ENCODE results near the gene GCAT.

GCAT gene

DNA sequence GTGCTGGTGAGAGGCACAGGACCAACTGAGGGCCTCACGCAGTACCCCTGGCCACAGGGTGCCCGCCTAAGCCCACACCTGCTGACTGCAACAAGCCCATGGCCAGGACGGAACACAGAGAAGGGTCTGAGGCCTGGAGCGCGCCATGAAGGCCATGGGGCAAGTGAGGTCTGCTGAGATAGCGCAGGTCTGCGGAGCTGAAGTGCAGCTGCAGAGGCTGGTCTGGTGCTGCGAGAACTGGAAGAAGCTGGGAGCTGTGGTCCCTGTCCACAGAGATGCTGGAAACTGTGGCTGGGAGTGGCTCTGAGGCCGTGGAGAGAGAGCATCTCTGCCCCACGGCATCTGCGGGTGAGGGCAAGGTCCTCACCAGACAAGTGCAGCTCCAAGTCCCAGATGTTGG, 23.7 kb downstream of the GCAT start:
- Histone ChIP-seq H3K4me1 (ENCODE audit: control insufficient read depth in 5 of 5, insufficient read depth in 5 of 5, low read length in 5 of 5) (peaks cover 0 to 7% (median 3%) of the 10 kb centered on the region in 5 donors), H3K27me3 (ENCODE audit: control insufficient read depth in 5 of 5, insufficient read depth in 4 of 5, low read length in 5 of 5) (no peaks in the 10 kb centered on the region), H3K9me3 (ENCODE audit: control insufficient read depth in 5 of 5, low read length in 5 of 5) (no peaks in the 10 kb centered on the region), H3K27ac (ENCODE audit: low read depth, low read length) (no peak overlapping the region), H3K36me3 (ENCODE audit: control insufficient read depth in 5 of 5, insufficient read depth in 5 of 5, low read length in 5 of 5) (peaks cover 0 to 65% (median 54%) of the 10 kb centered on the region in 5 donors), H3K4me3 (ENCODE audit: low read depth in 1 of 5, low read length in 5 of 5) (no peak overlapping the region), H3K9ac (ENCODE audit: low read length in 5 of 5) (no peak overlapping the region)

DNA sequence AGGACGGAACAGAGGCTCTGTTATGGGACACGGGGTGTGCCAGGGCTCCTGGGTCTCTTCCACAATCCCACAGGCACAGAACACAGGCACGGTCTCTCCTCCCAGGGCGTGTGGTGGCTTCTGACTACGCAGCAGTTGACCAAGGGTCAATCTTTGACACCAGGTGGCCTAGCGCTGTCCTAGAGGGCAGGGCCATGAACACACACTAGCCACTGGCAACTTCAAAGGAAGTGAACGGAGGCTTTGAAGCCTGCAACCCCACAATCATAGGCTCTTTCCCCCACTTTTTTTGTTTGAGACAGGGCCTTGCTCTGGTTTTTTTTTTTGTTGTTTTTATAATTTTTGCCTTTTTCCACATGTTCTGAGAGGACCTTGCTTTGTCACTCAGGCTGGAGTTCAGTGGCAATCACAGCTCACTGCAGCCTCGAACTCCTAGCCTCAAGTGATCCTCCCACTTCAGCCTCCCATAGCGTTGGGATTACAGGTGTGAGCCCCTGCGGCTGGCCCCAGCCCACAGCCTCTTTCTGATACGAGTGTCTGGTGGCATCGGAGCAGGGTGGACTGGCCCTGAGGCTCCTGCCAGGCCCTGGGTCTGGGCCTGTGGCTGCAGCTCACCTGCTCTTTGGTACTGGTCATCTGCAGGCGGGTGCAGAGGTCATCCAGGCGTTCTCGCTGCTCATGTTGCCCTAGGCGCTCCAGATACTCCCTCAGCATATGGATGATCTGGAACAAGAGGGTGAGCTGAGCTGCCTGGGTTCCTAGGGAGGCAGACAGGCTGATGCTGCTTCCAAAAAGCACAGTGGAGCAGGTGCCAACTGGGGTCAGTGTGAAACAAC, 24.5 kb downstream of the GCAT start:
- Histone ChIP-seq H3K9ac (ENCODE audit: low read length in 5 of 5) (no peak overlapping the region), H3K4me1 (ENCODE audit: control insufficient read depth in 5 of 5, insufficient read depth in 5 of 5, low read length in 5 of 5) (peaks cover 0 to 1% (median 1%) of the 10 kb centered on the region in 5 donors), H3K27me3 (ENCODE audit: control insufficient read depth in 5 of 5, insufficient read depth in 4 of 5, low read length in 5 of 5) (no peaks in the 10 kb centered on the region), H3K27ac (ENCODE audit: low read depth, low read length) (no peak overlapping the region), H3K4me3 (ENCODE audit: low read depth in 1 of 5, low read length in 5 of 5) (no peak overlapping the region), H3K9me3 (ENCODE audit: control insufficient read depth in 5 of 5, low read length in 5 of 5) (no peaks in the 10 kb centered on the region), H3K36me3 (ENCODE audit: control insufficient read depth in 5 of 5, insufficient read depth in 5 of 5, low read length in 5 of 5) (peaks cover 2 to 71% (median 59%) of the 10 kb centered on the region in 5 donors)

DNA sequence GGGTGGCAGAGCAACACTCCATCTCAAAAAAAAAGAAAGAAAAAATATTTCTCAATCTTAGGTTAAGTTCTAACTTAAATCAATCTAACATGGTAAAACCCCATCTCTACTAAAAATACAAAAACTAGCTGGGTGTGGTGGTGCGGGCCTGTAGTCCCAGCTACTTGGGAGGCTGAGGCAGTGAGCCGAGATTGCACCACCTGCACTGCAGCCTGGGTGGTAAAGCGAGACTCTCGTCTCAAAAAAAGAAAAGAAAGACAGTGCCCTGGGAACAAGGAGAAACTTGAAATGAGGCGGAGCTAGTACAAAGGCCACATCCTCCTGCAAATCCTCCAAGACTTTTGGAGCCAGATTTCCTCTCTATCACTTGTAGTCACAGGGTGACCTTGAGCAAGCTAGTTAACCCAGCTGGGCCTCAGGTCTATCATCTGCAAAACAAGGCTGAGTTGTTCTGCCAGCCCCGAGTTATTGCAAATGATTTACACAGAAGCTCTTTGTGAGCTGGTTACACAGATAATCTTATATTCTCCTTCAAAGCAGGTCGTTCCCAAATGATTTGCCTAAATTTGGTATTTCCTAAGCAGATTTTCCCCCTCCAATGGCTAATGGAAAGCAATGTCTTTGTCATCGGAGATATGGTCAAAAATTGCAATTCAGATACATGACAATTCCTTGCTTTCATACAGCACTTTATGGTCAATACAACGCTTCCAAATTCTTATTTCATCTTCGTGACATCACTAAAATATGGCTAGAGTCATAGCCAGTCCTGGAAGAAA, 34.5 kb downstream of the GCAT start:
- H3K4me3 ChIP-seq (ENCODE audit: low read depth in 1 of 5, low read length in 5 of 5): no peak overlapping the region
- no peak overlapping the region for H3K27ac ChIP-seq (ENCODE audit: low read depth, low read length)
- H3K27me3 ChIP-seq (ENCODE audit: control insufficient read depth in 5 of 5, insufficient read depth in 4 of 5, low read length in 5 of 5): no peaks in the 10 kb centered on the region
- peaks cover 0 to 17% (median 16%) of the 10 kb centered on the region in 5 donors for H3K4me1 ChIP-seq (ENCODE audit: control insufficient read depth in 5 of 5, insufficient read depth in 5 of 5, low read length in 5 of 5)
- H3K9me3 ChIP-seq (ENCODE audit: control insufficient read depth in 5 of 5, low read length in 5 of 5): peaks cover 0 to 3% (median 0%) of the 10 kb centered on the region in 5 donors
- peaks cover 2 to 24% (median 18%) of the 10 kb centered on the region in 5 donors for H3K36me3 ChIP-seq (ENCODE audit: control insufficient read depth in 5 of 5, insufficient read depth in 5 of 5, low read length in 5 of 5)
- H3K9ac ChIP-seq (ENCODE audit: low read length in 5 of 5): peak overlapping the region in 1 of 5 donors; percentile 4

GRCh38 chr22:37843741-37844089, 36.0 kb downstream of the GCAT start:
- Histone ChIP-seq H3K36me3 (ENCODE audit: control insufficient read depth in 5 of 5, insufficient read depth in 5 of 5, low read length in 5 of 5) (peaks cover 0 to 11% (median 5%) of the 10 kb centered on the region in 5 donors), H3K27me3 (ENCODE audit: control insufficient read depth in 5 of 5, insufficient read depth in 4 of 5, low read length in 5 of 5) (no peaks in the 10 kb centered on the region), H3K4me1 (ENCODE audit: control insufficient read depth in 5 of 5, insufficient read depth in 5 of 5, low read length in 5 of 5) (peaks cover 1 to 21% (median 19%) of the 10 kb centered on the region in 5 donors), H3K4me3 (ENCODE audit: low read depth in 1 of 5, low read length in 5 of 5) (peak overlapping the region; percentile 67 to 87 (median 79)), H3K9me3 (ENCODE audit: control insufficient read depth in 5 of 5, low read length in 5 of 5) (peaks cover 0 to 3% (median 0%) of the 10 kb centered on the region in 5 donors), H3K27ac (ENCODE audit: low read depth, low read length) (peak overlapping the region; percentile 65), H3K9ac (ENCODE audit: low read length in 5 of 5) (peak overlapping the region; percentile 48 to 90 (median 73))

GRCh38 chr22:37844904-37845329, 37.2 kb downstream of the GCAT start:
- H3K9ac ChIP-seq (ENCODE audit: low read length in 5 of 5): no peak overlapping the region
- no peaks in the 10 kb centered on the region for H3K27me3 ChIP-seq (ENCODE audit: control insufficient read depth in 5 of 5, insufficient read depth in 4 of 5, low read length in 5 of 5)
- H3K36me3 ChIP-seq (ENCODE audit: control insufficient read depth in 5 of 5, insufficient read depth in 5 of 5, low read length in 5 of 5): peaks cover 0 to 1% (median under 1%) of the 10 kb centered on the region in 5 donors
- peak overlapping the region in 4 of 5 donors; percentile 57 to 87 (median 76) for H3K4me3 ChIP-seq (ENCODE audit: low read depth in 1 of 5, low read length in 5 of 5)
- peaks cover 0 to 3% (median 0%) of the 10 kb centered on the region in 5 donors for H3K9me3 ChIP-seq (ENCODE audit: control insufficient read depth in 5 of 5, low read length in 5 of 5)
- H3K27ac ChIP-seq (ENCODE audit: low read depth, low read length): peak overlapping the region; percentile 65
- peaks cover 1 to 27% (median 24%) of the 10 kb centered on the region in 5 donors for H3K4me1 ChIP-seq (ENCODE audit: control insufficient read depth in 5 of 5, insufficient read depth in 5 of 5, low read length in 5 of 5)

DNA sequence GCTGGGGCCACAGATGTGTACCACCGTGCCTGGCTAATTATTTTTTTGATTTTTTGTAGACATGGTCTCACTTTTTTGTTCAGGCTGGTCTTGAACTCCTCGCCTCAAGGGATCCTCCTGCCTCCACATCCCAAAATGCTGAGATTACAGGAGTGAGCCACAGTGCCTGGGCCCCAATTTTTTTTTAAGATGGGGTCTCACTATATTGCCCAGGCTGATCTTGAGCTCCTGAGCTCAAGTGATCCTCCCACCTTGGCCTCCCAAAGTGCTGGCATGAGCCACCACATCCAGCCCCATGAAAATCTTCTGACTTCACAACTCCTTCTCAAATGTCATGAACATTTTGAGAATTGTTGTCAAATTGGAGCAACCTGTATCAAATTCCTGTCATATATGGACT, 38.7 kb downstream of the GCAT start:
- no peak overlapping the region for H3K4me3 ChIP-seq (ENCODE audit: low read depth in 1 of 5, low read length in 5 of 5)
- no peak overlapping the region for H3K9ac ChIP-seq (ENCODE audit: low read length in 5 of 5)
- H3K9me3 ChIP-seq (ENCODE audit: control insufficient read depth in 5 of 5, low read length in 5 of 5): peaks cover 0 to 3% (median 0%) of the 10 kb centered on the region in 5 donors
- H3K4me1 ChIP-seq (ENCODE audit: control insufficient read depth in 5 of 5, insufficient read depth in 5 of 5, low read length in 5 of 5): peaks cover 1 to 34% (median 30%) of the 10 kb centered on the region in 5 donors
- H3K27ac ChIP-seq (ENCODE audit: low read depth, low read length): no peak overlapping the region
- H3K27me3 ChIP-seq (ENCODE audit: control insufficient read depth in 5 of 5, insufficient read depth in 4 of 5, low read length in 5 of 5): no peaks in the 10 kb centered on the region
- H3K36me3 ChIP-seq (ENCODE audit: control insufficient read depth in 5 of 5, insufficient read depth in 5 of 5, low read length in 5 of 5): peaks cover 0 to 5% (median 0%) of the 10 kb centered on the region in 5 donors

DNA sequence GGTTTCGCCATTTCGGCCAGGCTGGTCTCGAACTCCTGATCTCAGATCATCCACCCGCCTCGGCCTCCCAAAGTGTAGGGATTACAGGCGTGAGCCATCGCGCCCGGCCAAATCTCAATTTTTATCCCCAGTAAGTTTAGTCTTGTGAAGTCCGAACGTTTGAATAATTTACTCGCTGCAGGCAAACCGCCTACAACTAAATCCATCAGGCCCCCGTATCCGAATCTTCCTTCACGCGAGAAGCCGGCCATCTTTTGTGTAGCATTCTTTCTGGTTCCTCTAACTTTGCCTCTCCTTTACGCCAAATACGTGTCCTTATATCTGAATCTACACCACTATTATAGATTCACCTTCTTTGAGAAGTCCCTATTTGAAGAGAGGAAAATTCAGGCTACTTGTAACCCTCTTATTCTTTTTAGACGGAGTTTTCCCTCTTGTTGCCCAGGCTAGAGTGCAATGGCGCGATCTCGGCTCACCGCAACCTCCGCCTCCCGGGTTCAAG, 40.9 kb downstream of the GCAT start:
- Histone ChIP-seq H3K27ac (ENCODE audit: low read depth, low read length) (peak overlapping the region; percentile 91), H3K27me3 (ENCODE audit: control insufficient read depth in 5 of 5, insufficient read depth in 4 of 5, low read length in 5 of 5) (no peaks in the 10 kb centered on the region), H3K4me1 (ENCODE audit: control insufficient read depth in 5 of 5, insufficient read depth in 5 of 5, low read length in 5 of 5) (peaks cover 1 to 21% (median 17%) of the 10 kb centered on the region in 5 donors), H3K9ac (ENCODE audit: low read length in 5 of 5) (peak overlapping the region; percentile 62 to 95 (median 82)), H3K9me3 (ENCODE audit: control insufficient read depth in 5 of 5, low read length in 5 of 5) (peaks cover 0 to 3% (median 0%) of the 10 kb centered on the region in 5 donors), H3K36me3 (ENCODE audit: control insufficient read depth in 5 of 5, insufficient read depth in 5 of 5, low read length in 5 of 5) (peaks cover 9 to 24% (median 14%) of the 10 kb centered on the region in 5 donors), H3K4me3 (ENCODE audit: low read depth in 1 of 5, low read length in 5 of 5) (peak overlapping the region; percentile 63 to 99 (median 97))

DNA sequence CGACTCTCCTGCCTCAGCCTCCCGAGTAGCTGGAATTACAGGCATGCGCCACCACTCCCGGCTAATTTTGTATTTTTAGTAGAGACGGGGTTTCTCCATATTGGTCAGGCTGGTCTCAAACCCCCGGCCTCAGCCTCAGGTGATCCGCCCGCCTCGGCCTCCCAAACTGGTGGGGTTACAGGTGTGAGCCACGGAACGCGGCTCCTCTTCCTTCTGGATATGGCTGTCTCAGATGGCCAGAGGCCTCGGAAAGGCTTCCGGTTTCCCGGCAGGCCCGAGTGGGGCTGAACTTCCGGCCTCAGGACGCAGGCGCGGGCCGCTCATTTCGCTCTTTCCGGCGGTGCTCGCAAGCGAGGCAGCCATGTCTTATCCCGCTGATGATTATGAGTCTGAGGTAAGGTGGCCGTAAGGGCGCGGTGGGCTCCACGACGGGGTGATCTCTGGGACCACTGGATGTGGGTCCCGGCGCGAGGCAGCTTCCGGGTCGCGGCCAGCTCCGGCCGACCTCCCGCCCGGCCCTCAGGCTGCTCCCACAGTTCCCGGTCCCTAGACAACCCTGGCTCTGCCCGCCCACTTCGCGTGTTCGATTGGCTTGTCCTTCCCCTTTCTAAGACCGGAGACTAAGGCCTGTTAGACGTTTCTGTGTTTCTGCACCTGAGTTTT, 41.5 kb downstream of the GCAT start, which contains the start of gene EIF3L:
TSS of gene EIF3L (plus strand) at position 331 of the 663 bp plus-strand sequence. CDS start at position 362, 31 bp downstream.
- Histone ChIP-seq H3K4me3 (ENCODE audit: low read depth in 1 of 5, low read length in 5 of 5) (peak within 1 kb of the TSS; percentile 63 to 99 (median 97)), H3K27me3 (ENCODE audit: control insufficient read depth in 5 of 5, insufficient read depth in 4 of 5, low read length in 5 of 5) (no peaks in the 10 kb centered on the region), H3K9me3 (ENCODE audit: control insufficient read depth in 5 of 5, low read length in 5 of 5) (peaks cover 0 to 3% (median 0%) of the 10 kb centered on the region in 5 donors), H3K27ac (ENCODE audit: low read depth, low read length) (peak within 1 kb of the TSS; percentile 91), H3K4me1 (ENCODE audit: control insufficient read depth in 5 of 5, insufficient read depth in 5 of 5, low read length in 5 of 5) (peaks cover 1 to 21% (median 17%) of the 10 kb centered on the region in 5 donors), H3K36me3 (ENCODE audit: control insufficient read depth in 5 of 5, insufficient read depth in 5 of 5, low read length in 5 of 5) (peaks cover 14 to 29% (median 17%) of the 10 kb centered on the region in 5 donors), H3K9ac (ENCODE audit: low read length in 5 of 5) (peak within 1 kb of the TSS; percentile 62 to 95 (median 82))

DNA sequence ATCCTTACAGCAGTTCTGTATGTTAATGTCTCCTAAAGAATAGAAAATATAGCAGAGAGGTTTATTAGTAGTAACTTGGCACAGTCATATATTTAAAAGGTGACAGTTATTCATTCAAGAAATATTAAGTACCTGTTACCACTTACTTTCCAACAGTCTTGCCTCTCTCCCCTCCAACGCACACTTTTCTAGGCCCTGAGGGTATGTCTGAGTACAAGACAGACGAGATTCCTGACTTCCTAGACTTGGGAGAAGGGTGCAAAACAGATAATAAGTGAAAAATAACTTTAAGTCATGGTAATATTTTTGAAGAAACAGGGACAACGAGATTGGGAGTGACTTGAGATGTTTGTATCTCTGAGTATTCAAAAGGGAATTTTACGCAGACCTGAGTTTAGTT, 43.1 kb downstream of the GCAT start:
- Histone ChIP-seq H3K27me3 (ENCODE audit: control insufficient read depth in 5 of 5, insufficient read depth in 4 of 5, low read length in 5 of 5) (no peaks in the 10 kb centered on the region), H3K4me3 (ENCODE audit: low read depth in 1 of 5, low read length in 5 of 5) (no peak overlapping the region), H3K9me3 (ENCODE audit: control insufficient read depth in 5 of 5, low read length in 5 of 5) (no peaks in the 10 kb centered on the region), H3K4me1 (ENCODE audit: control insufficient read depth in 5 of 5, insufficient read depth in 5 of 5, low read length in 5 of 5) (peaks cover 1 to 21% (median 17%) of the 10 kb centered on the region in 5 donors), H3K9ac (ENCODE audit: low read length in 5 of 5) (peak overlapping the region in 1 of 5 donors; percentile 32), H3K36me3 (ENCODE audit: control insufficient read depth in 5 of 5, insufficient read depth in 5 of 5, low read length in 5 of 5) (peaks cover 25 to 44% (median 32%) of the 10 kb centered on the region in 5 donors), H3K27ac (ENCODE audit: low read depth, low read length) (no peak overlapping the region)
